WTC11 (cell line): ENCODE measurements around the gene FRMD8. TPM values are rescaled to one million over a fixed set of nuclear protein-coding genes. Genes with fewer than 3 reads are reported as not detected.

Source experiments
- ATAC-seq: fragments of 200-7000 bp; cut with Tn5 transposase; 2 replicates; pipeline ENCODE4 v1.10.0; 2021; ENCODE audit warnings: mild to moderate bottlenecking, moderate library complexity
- CTCF ChIA-PET: fragments of 300-600 bp; sonication (Branson Sonifier 250); formaldehyde crosslinking; loops from one replicate; lab custom pipeline; 2021; ENCODE audit warnings: antibody characterized with exemption; lab: Charles Lee
- POLR2A ChIA-PET: fragments of 350-600 bp; sonication (Branson Sonifier 250); formaldehyde crosslinking; loops from one replicate; lab custom pipeline; 2021; ENCODE audit warnings: antibody characterized with exemption; lab: Charles Lee
- DNase-seq: peaks from one replicate; pipeline ENCODE4 v3.0.0; 2021; ENCODE audit warnings: low spot score
- H3K27ac Mint-ChIP-seq: 2 replicates; pipeline ENCODE4 v1.8.0; 2021; ENCODE audit warnings: mixed read lengths
- H3K27me3 Mint-ChIP-seq: 2 replicates; pipeline ENCODE4 v1.8.0; 2021; ENCODE audit warnings: low read depth, mild to moderate bottlenecking, moderate library complexity, mixed read lengths
- H3K36me3 Mint-ChIP-seq: 2 replicates; pipeline ENCODE4 v1.8.0; 2021; ENCODE audit warnings: mixed read lengths
- H3K4me1 Mint-ChIP-seq: 2 replicates; pipeline ENCODE4 v1.8.0; 2022; ENCODE audit warnings: mixed read lengths
- H3K4me3 Mint-ChIP-seq: 2 replicates; pipeline ENCODE4 v1.8.0; 2021; ENCODE audit warnings: mild to moderate bottlenecking, moderate library complexity, mixed read lengths
- H3K9me3 Mint-ChIP-seq: 2 replicates; pipeline ENCODE4 v1.8.0; 2021; ENCODE audit warnings: mixed read lengths
- CREM ChIP-seq: sonication (generic); formaldehyde crosslinking; IDR thresholded peaks from 2 replicates; pipeline ENCODE4 v1.8.1; 2022; ENCODE audit warnings: mild to moderate bottlenecking, missing genetic modification reagents, moderate library complexity
- HMGA2 ChIP-seq: fragments of 250-450 bp; sonication (Bioruptor Pico); IDR thresholded peaks from 2 replicates; pipeline ENCODE4 v1.4.0; 2021; ENCODE audit warnings: mild to moderate bottlenecking, moderate library complexity
- NR2C2 ChIP-seq: sonication (generic); formaldehyde crosslinking; IDR thresholded peaks from 2 replicates; pipeline ENCODE4 v1.8.0; 2022; ENCODE audit warnings: mild to moderate bottlenecking, missing genetic modification reagents
- NR3C1 ChIP-seq: sonication (generic); formaldehyde crosslinking; conservative IDR thresholded peaks from 2 replicates; pipeline ENCODE4 v1.8.1; 2023; ENCODE audit warnings: low read depth, mild to moderate bottlenecking, missing genetic modification reagents
- total RNA-seq: library from RNA; stranded (reverse); gene quantifications from 3 replicates; pipeline ENCODE4 v1.2.3, GENCODE V29; 2021
- TF ChIP-seq, protein P1 (sequence below): sonication (generic); formaldehyde crosslinking; IDR thresholded peaks from 2 replicates; pipeline ENCODE4 v1.8.1; 2022; ENCODE audit warnings: mild to moderate bottlenecking, moderate library complexity, missing genetic modification reagents
- TF ChIP-seq, protein P2 (sequence below): sonication (generic); formaldehyde crosslinking; IDR thresholded peaks from 2 replicates; pipeline ENCODE4 v1.8.1; 2023; ENCODE audit warnings: mild to moderate bottlenecking, missing genetic modification reagents, moderate library complexity
- TF ChIP-seq, protein P3 (sequence below): sonication (generic); formaldehyde crosslinking; IDR thresholded peaks from 2 replicates; pipeline ENCODE4 v1.8.0; 2022; ENCODE audit warnings: mild to moderate bottlenecking, missing genetic modification reagents
- TF ChIP-seq, protein P4 (sequence below): sonication (generic); formaldehyde crosslinking; IDR thresholded peaks from 2 replicates; pipeline ENCODE4 v1.8.1; 2023; ENCODE audit warnings: mild to moderate bottlenecking, moderate library complexity, missing genetic modification reagents
- TF ChIP-seq, protein P5 (sequence below): sonication (generic); formaldehyde crosslinking; IDR thresholded peaks from 2 replicates; pipeline ENCODE4 v1.8.0; 2023; ENCODE audit warnings: mild to moderate bottlenecking, missing genetic modification reagents
- TF ChIP-seq, protein P6 (sequence below): sonication (generic); formaldehyde crosslinking; IDR thresholded peaks from 2 replicates; pipeline ENCODE4 v1.8.0; 2023; ENCODE audit warnings: missing genetic modification reagents
- TF ChIP-seq, protein P7 (sequence below): sonication (generic); formaldehyde crosslinking; IDR thresholded peaks from 2 replicates; pipeline ENCODE4 v1.8.0; 2022; ENCODE audit warnings: missing genetic modification reagents
- TF ChIP-seq, protein P8 (sequence below): sonication (generic); formaldehyde crosslinking; IDR thresholded peaks from 2 replicates; pipeline ENCODE4 v1.8.1; 2023; ENCODE audit warnings: mild to moderate bottlenecking, missing genetic modification reagents, borderline replicate concordance
- TF ChIP-seq, protein P9 (sequence below): sonication (generic); formaldehyde crosslinking; IDR thresholded peaks from 2 replicates; pipeline ENCODE4 v1.8.0; 2022; ENCODE audit warnings: mild to moderate bottlenecking, missing genetic modification reagents

Gene FRMD8
- total RNA-seq, 1 experiment from 2014 or later: 23.7 TPM

DNA sequence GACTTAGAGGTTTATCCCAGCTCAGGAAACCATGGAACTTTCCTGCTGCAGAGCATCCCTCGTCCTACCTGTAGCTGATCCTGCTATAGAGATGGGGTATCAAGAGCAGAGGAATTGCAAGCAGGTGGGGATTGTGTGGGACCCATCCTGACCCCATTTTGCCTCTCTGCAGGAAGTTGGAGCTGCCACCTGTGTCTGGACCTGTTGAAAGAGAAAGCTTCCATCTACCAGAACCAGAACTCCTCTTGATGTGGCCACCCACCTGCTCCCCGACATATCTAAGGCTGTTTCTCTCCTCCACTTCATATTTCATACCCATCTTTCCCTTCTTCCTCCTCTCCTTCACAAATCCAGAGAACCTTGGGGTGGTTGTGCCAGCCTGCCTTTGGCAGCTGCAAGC is 34.9 kb upstream of the FRMD8 start (continued):
- TF ChIP-seq, protein P1, sequence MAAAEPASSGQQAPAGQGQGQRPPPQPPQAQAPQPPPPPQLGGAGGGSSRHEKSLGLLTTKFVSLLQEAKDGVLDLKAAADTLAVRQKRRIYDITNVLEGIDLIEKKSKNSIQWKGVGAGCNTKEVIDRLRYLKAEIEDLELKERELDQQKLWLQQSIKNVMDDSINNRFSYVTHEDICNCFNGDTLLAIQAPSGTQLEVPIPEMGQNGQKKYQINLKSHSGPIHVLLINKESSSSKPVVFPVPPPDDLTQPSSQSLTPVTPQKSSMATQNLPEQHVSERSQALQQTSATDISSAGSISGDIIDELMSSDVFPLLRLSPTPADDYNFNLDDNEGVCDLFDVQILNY (CRISPR knock-in tag): no peak
- TF ChIP-seq, protein P2, sequence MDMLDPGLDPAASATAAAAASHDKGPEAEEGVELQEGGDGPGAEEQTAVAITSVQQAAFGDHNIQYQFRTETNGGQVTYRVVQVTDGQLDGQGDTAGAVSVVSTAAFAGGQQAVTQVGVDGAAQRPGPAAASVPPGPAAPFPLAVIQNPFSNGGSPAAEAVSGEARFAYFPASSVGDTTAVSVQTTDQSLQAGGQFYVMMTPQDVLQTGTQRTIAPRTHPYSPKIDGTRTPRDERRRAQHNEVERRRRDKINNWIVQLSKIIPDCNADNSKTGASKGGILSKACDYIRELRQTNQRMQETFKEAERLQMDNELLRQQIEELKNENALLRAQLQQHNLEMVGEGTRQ (CRISPR knock-in tag): no peak
- TF ChIP-seq, all 79 proteins: peak for 0

DNA sequence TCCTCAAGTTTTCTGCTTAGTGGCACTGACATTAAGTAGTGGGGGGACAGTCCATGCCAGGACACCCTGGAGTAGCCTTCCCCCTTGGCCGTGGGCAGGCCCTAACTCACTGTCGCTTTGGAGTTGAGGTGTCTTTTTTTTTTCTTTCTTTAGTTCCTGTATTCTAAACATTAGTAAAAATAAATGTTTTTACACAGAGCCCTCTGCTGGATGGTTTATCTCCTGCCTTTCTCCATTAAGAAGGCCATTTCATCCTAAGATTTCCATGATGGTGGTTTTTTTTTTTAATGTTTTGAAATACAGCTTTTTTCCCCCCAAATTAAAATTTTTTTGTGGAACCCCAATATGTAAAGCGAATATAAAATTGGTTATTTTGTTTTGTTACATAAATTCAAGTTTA is 33.7 kb upstream of the FRMD8 start:
- Mint-ChIP-seq H3K4me3 (no peak overlapping the region), H3K4me1 (peaks cover 10% of the 10 kb centered on the region), H3K27me3 (peaks cover 25% of the 10 kb centered on the region), H3K36me3 (peaks cover 36% of the 10 kb centered on the region), H3K27ac (peak overlapping the region; percentile 88), H3K9me3 (no peaks in the 10 kb centered on the region)
- ChIA-PET POLR2A (interaction anchor here (1.3 kb wide), 1 partner anchor 91 kb away, joined by 3 read pairs; the partner anchor contains the start of gene POLA2), CTCF (interaction anchor here (0.6 to 3.3 kb wide), 8 partner anchors 18 to 155 kb away, joined by 3 to 30 read pairs (median 6); partner anchors contain the start of genes CDC42EP2 and DPF2)
- TF ChIP-seq, protein P3, sequence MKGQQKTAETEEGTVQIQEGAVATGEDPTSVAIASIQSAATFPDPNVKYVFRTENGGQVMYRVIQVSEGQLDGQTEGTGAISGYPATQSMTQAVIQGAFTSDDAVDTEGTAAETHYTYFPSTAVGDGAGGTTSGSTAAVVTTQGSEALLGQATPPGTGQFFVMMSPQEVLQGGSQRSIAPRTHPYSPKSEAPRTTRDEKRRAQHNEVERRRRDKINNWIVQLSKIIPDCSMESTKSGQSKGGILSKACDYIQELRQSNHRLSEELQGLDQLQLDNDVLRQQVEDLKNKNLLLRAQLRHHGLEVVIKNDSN (CRISPR knock-in tag): no peak
- TF ChIP-seq HMGA2 (CRISPR knock-in tag) (no peak), NR2C2 (CRISPR knock-in tag) (no peak), NR3C1 (CRISPR knock-in tag) (no peak), CREM (no peak)
- TF ChIP-seq, protein P4, sequence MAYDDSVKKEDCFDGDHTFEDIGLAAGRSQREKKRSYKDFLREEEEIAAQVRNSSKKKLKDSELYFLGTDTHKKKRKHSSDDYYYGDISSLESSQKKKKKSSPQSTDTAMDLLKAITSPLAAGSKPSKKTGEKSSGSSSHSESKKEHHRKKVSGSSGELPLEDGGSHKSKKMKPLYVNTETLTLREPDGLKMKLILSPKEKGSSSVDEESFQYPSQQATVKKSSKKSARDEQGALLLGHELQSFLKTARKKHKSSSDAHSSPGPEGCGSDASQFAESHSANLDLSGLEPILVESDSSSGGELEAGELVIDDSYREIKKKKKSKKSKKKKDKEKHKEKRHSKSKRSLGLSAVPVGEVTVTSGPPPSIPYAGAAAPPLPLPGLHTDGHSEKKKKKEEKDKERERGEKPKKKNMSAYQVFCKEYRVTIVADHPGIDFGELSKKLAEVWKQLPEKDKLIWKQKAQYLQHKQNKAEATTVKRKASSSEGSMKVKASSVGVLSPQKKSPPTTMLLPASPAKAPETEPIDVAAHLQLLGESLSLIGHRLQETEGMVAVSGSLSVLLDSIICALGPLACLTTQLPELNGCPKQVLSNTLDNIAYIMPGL: no peak
- TF ChIP-seq, protein P5, sequence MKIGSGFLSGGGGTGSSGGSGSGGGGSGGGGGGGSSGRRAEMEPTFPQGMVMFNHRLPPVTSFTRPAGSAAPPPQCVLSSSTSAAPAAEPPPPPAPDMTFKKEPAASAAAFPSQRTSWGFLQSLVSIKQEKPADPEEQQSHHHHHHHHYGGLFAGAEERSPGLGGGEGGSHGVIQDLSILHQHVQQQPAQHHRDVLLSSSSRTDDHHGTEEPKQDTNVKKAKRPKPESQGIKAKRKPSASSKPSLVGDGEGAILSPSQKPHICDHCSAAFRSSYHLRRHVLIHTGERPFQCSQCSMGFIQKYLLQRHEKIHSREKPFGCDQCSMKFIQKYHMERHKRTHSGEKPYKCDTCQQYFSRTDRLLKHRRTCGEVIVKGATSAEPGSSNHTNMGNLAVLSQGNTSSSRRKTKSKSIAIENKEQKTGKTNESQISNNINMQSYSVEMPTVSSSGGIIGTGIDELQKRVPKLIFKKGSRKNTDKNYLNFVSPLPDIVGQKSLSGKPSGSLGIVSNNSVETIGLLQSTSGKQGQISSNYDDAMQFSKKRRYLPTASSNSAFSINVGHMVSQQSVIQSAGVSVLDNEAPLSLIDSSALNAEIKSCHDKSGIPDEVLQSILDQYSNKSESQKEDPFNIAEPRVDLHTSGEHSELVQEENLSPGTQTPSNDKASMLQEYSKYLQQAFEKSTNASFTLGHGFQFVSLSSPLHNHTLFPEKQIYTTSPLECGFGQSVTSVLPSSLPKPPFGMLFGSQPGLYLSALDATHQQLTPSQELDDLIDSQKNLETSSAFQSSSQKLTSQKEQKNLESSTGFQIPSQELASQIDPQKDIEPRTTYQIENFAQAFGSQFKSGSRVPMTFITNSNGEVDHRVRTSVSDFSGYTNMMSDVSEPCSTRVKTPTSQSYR: no peak
- TF ChIP-seq, protein P6, sequence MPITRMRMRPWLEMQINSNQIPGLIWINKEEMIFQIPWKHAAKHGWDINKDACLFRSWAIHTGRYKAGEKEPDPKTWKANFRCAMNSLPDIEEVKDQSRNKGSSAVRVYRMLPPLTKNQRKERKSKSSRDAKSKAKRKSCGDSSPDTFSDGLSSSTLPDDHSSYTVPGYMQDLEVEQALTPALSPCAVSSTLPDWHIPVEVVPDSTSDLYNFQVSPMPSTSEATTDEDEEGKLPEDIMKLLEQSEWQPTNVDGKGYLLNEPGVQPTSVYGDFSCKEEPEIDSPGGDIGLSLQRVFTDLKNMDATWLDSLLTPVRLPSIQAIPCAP (CRISPR knock-in tag): no peak
- TF ChIP-seq, protein P7, sequence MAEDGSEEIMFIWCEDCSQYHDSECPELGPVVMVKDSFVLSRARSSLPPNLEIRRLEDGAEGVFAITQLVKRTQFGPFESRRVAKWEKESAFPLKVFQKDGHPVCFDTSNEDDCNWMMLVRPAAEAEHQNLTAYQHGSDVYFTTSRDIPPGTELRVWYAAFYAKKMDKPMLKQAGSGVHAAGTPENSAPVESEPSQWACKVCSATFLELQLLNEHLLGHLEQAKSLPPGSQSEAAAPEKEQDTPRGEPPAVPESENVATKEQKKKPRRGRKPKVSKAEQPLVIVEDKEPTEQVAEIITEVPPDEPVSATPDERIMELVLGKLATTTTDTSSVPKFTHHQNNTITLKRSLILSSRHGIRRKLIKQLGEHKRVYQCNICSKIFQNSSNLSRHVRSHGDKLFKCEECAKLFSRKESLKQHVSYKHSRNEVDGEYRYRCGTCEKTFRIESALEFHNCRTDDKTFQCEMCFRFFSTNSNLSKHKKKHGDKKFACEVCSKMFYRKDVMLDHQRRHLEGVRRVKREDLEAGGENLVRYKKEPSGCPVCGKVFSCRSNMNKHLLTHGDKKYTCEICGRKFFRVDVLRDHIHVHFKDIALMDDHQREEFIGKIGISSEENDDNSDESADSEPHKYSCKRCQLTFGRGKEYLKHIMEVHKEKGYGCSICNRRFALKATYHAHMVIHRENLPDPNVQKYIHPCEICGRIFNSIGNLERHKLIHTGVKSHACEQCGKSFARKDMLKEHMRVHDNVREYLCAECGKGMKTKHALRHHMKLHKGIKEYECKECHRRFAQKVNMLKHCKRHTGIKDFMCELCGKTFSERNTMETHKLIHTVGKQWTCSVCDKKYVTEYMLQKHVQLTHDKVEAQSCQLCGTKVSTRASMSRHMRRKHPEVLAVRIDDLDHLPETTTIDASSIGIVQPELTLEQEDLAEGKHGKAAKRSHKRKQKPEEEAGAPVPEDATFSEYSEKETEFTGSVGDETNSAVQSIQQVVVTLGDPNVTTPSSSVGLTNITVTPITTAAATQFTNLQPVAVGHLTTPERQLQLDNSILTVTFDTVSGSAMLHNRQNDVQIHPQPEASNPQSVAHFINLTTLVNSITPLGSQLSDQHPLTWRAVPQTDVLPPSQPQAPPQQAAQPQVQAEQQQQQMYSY (CRISPR knock-in tag): no peak
- TF ChIP-seq, protein P8, sequence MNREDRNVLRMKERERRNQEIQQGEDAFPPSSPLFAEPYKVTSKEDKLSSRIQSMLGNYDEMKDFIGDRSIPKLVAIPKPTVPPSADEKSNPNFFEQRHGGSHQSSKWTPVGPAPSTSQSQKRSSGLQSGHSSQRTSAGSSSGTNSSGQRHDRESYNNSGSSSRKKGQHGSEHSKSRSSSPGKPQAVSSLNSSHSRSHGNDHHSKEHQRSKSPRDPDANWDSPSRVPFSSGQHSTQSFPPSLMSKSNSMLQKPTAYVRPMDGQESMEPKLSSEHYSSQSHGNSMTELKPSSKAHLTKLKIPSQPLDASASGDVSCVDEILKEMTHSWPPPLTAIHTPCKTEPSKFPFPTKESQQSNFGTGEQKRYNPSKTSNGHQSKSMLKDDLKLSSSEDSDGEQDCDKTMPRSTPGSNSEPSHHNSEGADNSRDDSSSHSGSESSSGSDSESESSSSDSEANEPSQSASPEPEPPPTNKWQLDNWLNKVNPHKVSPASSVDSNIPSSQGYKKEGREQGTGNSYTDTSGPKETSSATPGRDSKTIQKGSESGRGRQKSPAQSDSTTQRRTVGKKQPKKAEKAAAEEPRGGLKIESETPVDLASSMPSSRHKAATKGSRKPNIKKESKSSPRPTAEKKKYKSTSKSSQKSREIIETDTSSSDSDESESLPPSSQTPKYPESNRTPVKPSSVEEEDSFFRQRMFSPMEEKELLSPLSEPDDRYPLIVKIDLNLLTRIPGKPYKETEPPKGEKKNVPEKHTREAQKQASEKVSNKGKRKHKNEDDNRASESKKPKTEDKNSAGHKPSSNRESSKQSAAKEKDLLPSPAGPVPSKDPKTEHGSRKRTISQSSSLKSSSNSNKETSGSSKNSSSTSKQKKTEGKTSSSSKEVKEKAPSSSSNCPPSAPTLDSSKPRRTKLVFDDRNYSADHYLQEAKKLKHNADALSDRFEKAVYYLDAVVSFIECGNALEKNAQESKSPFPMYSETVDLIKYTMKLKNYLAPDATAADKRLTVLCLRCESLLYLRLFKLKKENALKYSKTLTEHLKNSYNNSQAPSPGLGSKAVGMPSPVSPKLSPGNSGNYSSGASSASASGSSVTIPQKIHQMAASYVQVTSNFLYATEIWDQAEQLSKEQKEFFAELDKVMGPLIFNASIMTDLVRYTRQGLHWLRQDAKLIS (CRISPR knock-in tag): no peak
- TF ChIP-seq, protein P9, sequence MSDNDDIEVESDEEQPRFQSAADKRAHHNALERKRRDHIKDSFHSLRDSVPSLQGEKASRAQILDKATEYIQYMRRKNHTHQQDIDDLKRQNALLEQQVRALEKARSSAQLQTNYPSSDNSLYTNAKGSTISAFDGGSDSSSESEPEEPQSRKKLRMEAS (CRISPR knock-in tag): no peak
- TF ChIP-seq, all 79 proteins: peak for 0
- ATAC-seq (no peak), DNase-seq (no peak)
